Activated CD4-positive, CD25-positive, alpha-beta regulatory T cell treated with anti-CD3 and anti-CD28 coated beads, Interleukin-2, amount 50 U/mL, for 72 hours (primary cell): ENCODE measurements around the gene PPP1R13L.
"Not testable (repeated sequence)": the region's sequence is repeated elsewhere in the genome, so short reads cannot be mapped to it uniquely, and the experiment has no call there.

ENCODE experiments used
- DNase-seq: peaks from one replicate; pipeline ENCODE4 v3.0.0; 2021

The PPP1R13L gene

DNA sequence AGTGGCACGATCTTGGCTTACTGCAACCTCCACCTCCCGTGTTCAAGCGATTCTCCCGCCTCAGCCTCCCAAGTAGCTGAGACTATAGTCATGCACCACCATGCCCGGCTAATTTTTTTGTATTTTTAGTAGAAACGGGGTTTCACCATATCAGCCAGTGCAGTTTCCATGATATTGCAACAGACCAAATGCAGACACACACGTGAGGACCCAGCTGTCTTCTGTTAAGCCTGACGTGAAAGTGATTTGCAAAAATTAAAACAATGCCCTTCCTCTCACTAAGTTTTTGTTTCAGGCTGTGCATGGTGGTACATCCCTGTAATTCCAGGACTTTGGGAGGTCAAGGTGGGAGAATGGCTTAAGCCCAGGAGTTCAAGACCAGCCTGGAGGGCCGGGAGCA lies 26.1 kb upstream of the PPP1R13L start:
- not testable (repeated sequence) for DNase-seq

DNA sequence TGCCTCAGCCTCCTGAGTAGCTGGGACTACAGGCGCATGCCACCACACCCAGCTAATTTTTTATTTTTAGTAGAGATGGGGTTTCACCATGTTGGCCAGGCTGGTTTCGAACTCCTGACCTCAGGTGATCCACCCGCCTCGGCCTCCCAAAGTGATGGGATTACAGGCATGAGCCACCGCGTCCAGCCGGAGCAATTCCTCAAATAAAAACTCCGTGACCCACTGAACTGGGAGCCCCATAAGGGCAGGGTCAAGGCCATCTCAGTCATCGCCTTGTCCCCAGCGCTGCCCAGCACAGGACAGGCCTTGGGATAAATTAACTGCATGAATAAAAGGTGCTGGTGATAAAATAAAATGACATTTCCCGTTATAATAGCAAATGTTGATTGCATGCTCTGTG lies 25.0 kb upstream of the PPP1R13L start:
- not testable (repeated sequence) for DNase-seq

DNA sequence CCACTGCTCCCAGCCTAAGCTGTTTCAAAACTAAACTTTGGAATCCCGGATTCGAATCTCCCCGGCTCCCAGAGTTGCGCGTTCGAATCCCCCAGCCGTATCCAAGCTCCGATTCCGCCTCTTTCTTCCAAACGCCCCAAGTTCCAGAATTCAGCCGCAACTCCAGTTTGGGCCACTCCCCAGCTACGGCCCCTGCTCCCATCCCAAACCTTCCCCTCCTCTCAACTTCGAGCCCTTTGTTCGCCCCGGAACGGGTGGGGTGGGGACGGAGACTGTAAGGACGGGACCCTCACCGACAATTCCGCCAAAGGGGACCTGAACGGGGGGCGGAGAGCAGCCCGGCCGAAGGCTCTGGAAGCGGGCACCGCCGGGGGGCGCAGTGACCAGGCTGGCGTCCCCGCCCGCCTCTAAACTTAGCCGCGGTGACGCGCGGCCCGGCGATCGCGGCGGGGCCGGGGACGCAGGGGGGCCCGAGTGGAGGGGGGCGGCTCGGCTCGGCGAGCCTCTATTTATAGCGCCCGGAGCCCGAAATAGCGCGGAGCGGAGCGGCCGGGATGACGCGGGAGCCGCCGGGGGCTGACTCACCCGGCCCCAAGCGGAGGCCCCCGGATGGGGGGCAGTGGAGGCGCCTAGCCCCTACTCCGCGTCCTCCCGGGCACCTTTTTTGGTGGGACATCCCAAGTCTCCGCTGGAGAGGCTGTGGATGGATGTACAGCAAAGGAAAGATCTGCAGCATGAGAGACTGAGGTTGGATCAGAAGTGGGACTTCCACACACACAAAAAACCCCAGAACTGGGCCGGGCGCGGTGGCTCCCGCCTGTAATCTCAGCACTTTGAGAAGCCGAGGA lies 23.7 kb upstream of the PPP1R13L start:
- no peak for DNase-seq

DNA sequence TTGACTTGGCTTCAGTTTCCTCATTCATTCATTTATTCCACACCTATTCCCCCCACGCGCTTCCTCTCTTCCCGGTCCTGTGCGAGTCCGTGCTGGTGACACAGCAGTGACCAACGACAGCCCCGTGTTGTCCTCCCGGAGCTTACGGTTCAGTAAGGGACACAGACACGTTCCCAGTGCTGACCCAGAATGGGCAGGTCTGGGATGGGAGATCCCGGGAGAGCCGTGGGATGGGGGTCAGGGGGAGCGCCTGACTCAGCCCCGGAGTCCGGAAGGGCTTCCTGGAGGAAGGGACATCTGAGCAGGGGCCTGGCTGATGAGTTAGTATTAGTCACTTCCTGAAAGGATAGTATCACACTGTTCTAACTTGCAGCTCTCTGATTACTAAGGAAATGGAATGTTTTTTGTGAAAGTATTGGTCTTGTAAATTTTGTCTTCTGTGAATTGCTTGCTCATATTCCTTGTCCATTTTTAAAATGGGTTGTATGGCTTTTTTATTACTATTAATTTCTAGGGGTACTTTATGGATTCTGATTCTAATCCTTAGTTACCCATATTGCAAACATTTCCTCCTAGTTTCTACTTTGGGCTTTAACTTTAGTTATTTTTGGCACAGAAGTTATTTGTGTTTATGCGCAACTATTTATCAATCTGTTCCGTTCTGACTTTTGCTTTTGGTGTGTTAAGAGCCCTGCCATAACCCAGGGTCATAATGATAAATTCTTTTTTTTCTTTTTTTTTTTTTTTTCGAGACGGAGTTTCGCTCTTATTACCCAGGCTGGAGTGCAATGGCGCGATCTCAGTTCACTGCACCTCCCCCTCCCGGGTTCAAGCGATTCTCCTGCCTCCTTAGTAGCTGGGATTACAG lies 19.6 kb upstream of the PPP1R13L start:
- peak; percentile 57 for DNase-seq

DNA sequence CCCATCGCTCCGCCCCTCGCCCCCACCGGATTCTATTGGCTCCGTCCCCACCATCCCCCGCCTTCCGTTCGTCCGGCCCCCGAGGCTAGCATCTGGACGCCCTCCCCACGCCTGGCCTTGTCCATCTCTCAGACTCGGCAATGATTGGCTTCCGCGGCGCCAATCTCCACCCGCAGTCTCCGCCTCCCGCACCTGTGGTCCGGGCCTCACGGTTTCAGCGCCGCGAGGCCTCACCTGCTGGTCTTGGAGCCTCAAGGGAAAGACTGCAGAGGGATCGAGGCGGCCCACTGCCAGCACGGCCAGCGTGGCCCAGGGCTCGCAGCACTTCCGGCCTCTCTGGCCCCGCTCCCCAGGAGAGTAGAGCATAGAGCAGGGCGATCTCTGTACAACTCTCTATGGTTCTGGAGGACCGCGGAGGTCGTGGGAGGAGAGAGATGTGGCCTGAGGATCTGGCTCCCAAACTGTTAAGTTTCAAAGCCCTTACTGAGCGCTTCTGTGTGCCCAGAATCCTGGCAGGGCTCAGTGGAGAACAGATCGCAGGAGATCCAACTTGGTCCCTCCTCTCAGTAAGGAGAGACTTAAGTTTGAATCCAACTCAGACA lies 18.8 kb upstream of the PPP1R13L start, which contains the start of gene ERCC1:
TSS of gene ERCC1 (minus strand) at position 329 of the 602 bp plus-strand sequence. CDS start 543 bp downstream, outside the sequence.
- peak; percentile 84 for DNase-seq

DNA sequence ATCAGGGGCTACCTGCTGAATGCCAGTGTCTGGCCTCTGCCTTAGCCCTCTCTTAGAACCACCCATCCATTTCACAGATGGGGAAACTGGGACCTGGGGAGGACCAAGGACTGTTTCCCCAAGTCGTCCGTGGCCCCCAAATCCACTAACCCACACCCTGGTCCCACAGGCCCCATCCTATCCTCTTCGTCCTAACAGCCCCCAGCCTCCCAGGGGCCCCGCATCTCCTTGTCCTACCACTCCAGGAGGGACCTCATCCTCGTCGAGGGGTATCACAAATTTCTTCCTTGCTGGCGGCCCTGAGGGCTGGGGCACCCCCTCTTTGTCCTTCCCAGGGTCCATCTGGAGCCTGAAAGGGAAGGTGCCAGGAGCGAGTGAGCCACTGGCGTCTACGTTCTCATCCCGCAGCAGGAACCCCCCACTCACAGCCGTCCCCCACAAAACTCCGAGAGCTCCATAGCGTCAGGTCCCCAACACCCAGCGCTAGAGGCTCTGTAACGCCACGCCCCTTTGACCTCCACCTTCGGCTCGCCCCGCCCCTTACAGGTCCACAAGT lies 18.2 kb upstream of the PPP1R13L start:
- DNase-seq = no peak

DNA sequence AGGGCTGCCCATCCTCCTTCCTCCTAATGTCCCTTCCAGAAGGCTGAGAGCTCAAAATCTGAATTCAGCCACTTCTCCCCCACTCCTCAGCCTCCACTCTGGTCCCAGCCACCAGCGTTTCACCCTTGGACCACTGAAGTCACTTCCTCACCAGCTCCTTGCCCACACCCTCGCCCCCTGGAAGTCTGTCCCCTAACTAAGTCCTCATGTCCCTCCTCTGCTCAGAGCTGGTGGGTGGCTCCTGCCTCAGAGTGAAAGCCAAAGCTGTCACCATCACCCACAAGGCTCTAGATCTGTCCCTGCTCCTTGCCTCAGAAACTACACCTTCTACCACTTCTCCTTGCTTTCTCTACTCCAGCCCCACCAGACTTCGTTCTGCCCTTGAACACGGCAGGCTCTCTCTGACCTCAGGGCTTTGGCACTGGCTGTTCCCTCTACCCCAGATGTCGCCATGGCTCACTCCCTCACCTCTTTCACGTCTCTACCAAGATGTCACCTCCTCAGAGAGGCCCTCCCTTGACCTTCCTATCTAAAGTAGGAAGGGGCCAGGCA lies 17.2 kb upstream of the PPP1R13L start:
- DNase-seq = no peak

DNA sequence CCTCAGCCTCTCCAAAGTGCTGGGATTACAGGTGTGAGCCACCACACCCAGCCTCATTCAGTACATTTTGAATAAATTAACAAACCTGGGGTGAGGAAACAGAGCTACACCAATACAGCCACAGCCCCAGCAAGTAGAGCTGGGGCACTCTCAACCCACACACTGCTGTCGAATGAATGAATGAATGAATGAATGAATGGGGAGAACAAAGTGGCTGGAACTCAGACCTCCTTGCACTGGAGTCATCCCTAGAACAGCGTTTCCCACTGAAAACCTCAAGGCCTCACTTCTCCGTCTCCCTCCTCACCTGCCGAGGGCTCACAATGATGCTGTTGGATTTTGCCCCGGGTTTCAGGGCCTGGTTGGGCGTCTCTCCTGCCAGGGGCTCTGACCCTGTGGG lies 16.0 kb upstream of the PPP1R13L start:
- DNase-seq = no peak

DNA sequence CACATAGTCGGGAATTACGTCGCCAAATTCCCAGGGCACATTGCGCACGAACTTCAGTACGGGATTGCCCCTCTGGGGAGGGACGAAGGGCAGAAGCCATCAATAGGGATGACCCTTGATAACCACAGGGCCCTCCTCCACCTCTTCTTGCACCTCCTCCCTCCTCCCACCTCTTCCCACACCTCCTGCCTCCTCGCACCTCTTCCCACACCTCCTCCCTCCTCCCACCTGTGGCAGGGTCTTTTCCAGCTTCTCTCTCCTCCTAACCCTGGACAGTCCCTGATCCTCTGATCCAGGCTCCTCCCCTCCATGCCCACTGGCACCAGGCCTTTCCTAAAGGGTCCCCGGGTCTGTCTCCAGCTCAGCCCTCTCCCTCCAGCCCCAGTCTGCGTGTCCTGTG lies 15.5 kb upstream of the PPP1R13L start:
- DNase-seq = no peak

DNA sequence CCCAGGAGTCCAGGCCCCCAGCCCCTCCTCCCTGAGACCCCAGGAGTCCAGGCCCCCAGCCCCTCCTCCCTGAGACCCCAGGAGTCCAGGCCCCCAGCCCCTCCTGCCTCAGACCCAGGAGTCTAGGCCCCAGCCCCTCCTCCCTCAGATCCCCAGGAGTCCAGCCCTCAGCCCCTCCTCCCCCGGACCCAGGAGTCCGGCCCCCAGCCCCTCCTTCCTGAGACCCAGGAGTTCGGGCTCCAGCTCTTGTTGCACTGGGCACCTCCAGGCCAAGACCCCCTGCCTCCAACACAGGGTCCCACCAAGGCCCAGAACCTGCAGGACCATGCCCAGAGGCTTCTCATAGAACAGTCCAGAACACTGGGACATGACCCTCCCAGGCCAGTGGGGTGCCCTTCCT lies 15.0 kb upstream of the PPP1R13L start:
- no peak for DNase-seq

DNA sequence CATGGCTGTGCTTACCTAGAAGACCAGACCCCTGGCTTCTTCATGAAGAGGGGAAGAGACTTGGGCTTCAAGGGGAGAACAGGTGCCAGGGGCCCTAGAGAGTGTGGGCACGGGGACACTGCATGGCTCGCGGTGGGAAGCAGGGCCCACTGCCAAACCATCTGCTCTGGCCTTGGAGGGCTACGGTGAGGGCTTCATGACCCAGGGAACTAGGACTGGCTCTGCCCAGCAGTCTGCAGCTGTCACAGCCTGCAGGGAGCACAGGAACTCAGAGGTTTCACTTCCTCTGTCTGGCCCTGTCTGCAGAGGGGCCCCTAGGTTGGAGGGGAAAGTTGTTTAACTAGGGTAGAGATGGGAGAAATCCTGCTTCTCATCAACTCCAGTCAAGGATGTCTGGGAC lies 14.5 kb upstream of the PPP1R13L start:
- no peak for DNase-seq

DNA sequence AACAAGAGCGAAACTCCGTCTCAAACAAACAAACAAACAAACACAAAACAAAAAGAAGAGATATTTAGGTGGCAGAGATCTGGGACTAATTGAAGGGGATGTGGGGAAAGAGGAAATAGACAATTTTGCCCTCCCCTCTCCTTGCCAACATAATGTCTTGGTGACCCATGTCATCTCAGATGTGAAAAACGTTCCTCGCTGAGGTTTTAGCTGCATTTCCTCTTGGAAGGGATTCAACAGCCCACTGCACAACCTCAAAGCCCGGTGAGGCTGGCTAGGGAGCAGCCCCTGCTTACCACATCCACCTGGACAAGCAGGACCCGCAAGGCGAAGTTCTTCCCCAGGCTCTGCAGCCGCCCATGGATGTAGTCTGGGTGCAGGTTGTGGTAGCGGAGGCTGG lies 13.9 kb upstream of the PPP1R13L start:
- no peak for DNase-seq

DNA sequence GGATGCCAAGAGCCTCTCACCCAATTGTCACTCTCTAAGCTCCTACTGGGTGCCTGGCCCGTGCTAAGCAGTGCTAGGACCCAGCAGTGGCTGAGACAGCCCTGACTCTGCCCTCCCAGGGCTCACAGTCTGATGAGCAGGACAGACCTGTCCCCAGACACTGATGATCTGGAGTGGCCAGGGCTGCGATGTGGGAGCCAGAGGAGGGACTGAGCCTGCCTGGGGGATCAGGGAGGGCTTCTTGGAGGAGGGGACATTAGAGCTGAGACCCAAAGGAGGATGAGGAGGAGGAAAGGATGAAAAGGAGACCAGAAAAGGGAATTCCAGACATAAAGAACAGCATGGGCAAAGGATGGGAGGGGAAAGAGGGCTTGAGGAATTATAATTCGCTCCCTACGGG lies 12.3 kb upstream of the PPP1R13L start:
- DNase-seq = no peak

DNA sequence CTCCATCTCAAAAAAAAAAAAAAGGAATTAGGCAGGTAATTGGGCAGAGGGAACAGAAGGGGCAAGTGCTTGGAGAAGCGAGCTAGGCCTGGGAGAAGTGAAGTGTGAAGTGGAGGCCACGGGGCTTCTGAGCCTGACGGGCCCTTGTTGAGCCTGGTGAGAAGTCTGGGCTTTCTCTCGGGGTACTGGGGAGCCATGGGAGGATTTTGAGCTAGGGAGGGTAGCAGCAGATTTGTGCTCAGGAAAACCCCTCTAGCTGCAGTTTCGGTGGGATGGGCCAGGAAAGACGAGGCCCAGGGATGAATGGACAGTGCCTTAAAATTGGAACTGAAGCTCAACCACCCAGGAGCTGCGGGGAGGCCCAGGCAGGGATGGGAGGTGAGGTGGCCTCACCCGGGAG lies 9.6 kb upstream of the PPP1R13L start:
- DNase-seq = no peak

DNA sequence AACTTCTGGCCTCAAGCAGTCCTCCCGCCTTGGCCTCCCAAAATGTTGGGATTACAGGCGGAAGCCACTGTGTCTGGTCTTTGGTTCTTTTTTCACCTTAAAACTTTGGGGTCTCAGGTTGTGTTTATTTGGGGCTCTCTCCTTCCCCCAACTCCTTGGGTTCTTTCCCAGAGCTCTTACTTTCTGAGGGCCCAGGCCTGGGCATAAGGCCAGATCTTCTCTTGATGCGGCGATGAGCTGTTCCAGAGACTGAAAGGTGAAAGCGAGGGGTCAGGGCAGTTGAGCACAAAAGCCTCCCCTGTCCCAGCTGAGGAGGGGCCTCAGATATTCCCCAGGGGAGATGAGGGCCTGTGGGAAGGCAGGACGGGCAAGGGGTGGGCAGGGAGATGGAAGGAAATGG lies 8.6 kb upstream of the PPP1R13L start:
- no peak for DNase-seq

DNA sequence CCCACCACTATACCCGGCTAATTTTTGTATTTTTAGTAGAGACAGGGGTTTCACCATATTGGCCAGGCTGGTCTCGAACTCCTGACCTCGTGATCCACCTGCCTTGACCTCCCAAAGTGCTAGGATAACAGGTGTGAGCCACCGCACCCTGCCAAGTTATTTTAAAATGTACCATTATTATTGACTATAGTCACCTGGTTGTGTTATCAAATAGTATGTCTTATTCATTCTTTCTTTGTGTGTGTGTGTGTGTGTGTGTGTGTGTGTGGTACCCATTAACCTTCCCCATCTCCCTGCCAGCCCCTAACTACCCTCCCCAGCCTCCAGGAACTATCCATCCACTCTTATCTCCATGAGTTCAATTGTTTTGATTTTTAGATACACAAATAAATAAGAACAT lies 5.5 kb upstream of the PPP1R13L start:
- DNase-seq = not testable (repeated sequence)

DNA sequence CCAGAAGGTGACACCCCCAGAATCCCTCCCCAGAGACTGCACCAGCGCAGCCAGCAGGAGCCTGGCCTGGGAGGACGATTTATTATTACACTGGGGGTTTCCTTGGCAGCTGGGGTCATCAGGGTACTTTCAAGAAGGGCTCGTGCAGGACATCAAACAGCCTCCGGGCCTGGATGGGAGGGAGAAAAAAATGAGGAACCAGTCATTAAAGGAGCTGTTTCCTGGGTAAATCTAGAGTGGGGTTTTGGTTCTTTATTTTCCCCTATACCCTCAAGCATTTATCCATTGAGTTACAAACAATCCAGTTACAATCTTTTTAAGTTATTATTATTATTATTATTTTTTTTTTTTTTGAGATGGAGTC lies 4.7 kb upstream of the PPP1R13L start:
- no peak for DNase-seq

DNA sequence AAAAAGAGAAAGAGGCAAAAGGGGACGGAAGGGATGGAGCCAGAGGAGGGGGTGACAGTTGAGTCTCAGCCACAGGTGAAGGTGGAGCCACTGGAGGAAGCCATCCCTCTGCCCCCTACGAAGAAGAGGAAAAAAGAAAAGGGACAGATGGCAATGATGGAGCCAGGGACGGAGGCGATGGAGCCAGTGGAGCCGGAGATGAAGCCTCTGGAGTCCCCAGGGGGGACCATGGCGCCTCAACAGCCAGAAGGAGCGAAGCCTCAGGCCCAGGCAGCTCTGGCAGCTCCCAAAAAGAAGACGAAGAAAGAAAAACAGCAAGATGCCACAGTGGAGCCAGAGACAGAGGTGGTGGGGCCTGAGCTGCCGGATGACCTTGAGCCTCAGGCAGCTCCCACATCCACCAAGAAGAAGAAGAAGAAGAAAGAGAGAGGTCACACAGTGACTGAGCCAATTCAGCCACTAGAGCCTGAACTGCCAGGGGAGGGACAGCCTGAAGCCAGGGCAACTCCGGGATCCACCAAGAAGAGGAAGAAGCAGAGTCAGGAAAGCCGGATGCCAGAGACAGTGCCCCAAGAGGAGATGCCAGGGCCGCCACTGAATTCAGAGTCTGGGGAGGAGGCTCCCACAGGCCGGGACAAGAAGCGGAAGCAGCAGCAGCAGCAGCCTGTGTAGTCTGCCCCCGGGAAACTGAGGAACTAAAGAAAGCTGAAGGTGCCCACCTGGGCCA lies 4.1 kb upstream of the PPP1R13L start:
- DNase-seq = no peak

DNA sequence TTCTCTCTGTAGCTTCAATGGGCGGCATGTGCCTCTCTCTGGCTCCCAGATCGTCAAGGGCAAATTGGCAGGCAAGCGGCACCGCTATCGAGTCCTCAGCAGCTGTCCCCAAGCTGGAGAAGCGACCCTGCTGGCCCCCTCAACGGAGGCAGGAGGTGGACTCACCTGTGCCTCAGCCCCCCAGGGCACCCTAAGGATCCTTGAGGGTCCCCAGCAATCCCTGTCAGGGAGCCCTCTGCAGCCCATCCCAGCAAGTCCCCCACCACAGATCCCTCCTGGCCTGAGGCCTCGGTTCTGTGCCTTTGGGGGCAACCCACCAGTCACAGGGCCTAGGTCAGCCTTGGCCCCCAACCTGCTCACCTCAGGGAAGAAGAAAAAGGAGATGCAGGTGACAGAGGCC lies 3.3 kb upstream of the PPP1R13L start:
- DNase-seq = no peak

DNA sequence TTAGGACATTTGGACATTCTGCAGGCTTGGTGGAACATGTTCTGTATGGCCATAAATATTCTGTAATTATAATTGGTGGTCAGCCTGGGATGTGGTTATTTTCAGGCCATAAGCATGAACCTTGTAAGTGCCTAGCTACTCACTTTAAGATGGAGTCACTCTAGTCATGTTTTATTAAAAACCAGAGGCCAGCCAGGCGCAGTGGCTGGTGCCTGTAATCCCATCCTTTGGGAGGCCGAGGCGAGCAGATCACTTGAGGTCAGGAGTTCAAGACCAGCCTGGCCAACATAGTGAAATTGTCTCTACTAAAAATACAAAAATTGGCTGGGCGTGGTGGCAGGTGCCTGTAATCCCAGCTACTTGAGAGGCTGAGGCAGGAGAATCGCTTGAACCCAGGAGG lies 2.7 kb upstream of the PPP1R13L start:
- not testable (repeated sequence) for DNase-seq

DNA sequence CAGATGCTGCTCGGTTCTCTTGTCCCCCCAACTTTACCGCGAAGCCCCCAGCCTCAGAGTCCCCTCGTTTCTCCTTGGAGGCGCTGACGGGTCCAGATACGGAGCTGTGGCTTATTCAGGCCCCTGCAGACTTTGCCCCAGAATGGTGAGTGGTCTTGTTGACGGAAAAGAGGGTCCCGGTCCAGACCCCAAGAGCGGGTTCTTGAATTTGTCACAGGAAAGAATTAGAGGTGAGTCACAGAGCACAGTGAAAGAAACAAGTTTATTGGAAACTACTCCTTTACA lies 2.2 kb upstream of the PPP1R13L start:
- no peak for DNase-seq
